HG02884 (cell line): Measurements from ENCODE around the gene FAM227B.
"Not testable (repeated sequence)": the region's sequence is repeated elsewhere in the genome, so short reads cannot be mapped to it uniquely, and the experiment has no call there.

Source experiments
- ATAC-seq: cut with Tn5 transposase; IDR thresholded peaks from one replicate; pipeline ENCODE4 v1.9.1; 2021; ENCODE audit warnings: mild to moderate bottlenecking, moderate library complexity; ENCODE audit not compliant: unreplicated experiment

Gene FAM227B

GRCh38 chr15:49619226-49619625 is 1.4 kb downstream of the FAM227B start:
- no peak for ATAC-seq

DNA sequence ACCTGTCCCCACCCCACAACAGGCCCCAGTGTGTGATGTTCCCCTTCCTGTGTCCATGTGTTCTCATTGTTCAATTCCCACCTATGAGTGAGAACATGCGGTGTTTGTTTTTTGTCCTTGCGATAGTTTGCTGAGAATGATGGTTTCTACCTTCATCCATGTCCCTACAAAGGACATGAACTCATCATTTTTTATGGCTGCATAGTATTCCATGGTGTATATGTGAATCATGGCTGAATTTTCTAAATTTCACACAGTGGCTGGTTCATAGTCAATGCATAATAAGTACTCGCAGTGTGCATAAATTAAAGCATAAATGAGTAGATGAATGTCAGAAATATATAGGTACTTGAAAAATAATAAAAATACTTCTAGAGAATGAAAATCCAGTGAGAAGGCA is 8.4 kb downstream of the FAM227B start:
- ATAC-seq, result not testable (repeated sequence)

GRCh38 chr15:49610157-49610918 is 10.3 kb downstream of the FAM227B start:
- ATAC-seq, result no peak

DNA sequence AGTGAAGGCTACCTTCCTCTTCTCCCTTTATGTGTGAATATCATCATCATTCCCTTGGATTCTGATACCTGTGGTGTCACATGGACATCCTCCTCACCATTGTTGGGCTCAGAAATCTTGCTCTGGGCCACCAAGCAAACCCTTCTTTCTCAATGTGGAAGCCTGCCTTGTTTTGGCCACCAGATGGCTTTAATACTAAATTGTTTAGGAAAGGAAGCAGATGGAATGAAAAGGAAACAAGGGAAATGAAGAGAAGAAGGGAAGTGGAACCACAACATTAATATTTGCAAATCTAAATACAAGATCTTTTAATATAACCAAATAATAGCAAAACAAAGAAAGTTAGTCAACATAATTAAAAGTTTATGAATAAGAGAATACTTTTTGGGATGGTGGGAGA is 14.0 kb downstream of the FAM227B start:
- ATAC-seq, result no peak

- no peak for ATAC-seq
Observed at GRCh38 chr15:49605588-49605987, 15.0 kb downstream of the FAM227B start.

GRCh38 chr15:49604625-49605409 is 15.8 kb downstream of the FAM227B start:
- no peak for ATAC-seq

- ATAC-seq, result not testable (repeated sequence)
Observed at GRCh38 chr15:49592829-49593316, 27.7 kb downstream of the FAM227B start.

- ATAC-seq, result peak; percentile 62
Observed at GRCh38 chr15:49589030-49589429, 31.6 kb downstream of the FAM227B start.

DNA sequence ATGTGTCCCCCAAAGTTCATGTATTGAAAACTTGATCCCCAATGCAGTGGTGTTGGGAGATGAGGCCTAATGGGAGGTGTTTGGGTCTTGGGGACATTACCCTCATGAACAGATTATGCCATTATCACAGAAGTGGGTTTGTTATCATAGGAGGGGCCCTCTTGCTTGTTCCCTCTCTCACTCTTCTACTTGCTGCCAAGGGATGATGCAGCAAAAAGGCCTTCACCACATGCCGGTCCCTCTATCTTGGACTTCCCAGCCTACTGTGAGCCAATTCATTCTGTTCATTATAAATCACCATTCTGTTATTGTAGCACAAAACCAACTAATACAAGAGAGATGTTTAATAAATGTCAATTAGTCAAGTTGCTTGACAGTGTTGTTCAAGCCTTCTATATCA is 47.2 kb downstream of the FAM227B start:
- ATAC-seq, result no peak

- no peak for ATAC-seq
Observed at GRCh38 chr15:49570672-49571071, 49.9 kb downstream of the FAM227B start.

- no peak for ATAC-seq
Observed at GRCh38 chr15:49570174-49570573, 50.4 kb downstream of the FAM227B start.

DNA sequence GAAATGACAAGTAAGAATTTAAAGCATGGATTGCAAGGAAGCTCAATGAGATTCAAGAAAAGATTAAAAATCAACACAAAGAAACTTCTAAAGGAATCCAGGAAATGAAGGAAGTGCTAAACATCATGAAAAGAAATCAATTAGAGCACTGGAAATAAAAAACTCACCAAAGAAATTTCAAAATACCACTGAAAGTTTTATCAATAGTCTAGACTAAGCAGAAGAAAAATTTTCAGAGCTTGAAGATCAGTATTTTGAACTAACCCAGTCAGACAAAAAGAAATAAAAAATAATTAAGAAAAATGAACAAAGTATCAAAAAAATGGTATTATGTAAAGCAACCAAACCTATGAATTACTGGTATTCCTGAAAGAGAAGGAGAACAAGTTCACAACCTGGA is 60.6 kb downstream of the FAM227B start:
- ATAC-seq, result no peak

GRCh38 chr15:49558929-49559328 is 61.7 kb downstream of the FAM227B start:
- ATAC-seq, result no peak

- ATAC-seq, result no peak
Observed at GRCh38 chr15:49556437-49556836, 64.2 kb downstream of the FAM227B start.

GRCh38 chr15:49550342-49550741 is 70.3 kb downstream of the FAM227B start:
- not testable (repeated sequence) for ATAC-seq

- ATAC-seq, result no peak
Observed at GRCh38 chr15:49538520-49538919, 82.1 kb downstream of the FAM227B start.

DNA sequence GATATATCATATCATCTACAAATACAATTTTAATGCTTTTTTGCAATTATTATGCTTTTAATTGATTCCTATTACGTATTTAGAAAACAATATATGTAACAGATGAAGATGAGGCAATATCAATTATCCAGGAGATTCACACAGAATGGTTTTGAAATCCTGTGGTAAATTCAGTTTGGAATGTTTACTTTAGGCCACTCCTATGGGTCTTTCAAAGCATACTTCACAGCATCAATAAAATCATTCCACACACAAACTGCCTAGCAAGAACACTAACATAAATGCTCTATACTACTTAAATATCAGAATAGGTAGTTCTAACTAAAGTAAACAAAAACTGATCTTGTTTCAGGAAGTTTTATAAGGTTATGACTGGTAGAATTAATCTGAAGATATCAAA is 90.5 kb downstream of the FAM227B start:
- no peak for ATAC-seq

GRCh38 chr15:49528289-49528688 is 92.3 kb downstream of the FAM227B start:
- no peak for ATAC-seq

- no peak for ATAC-seq
Observed at GRCh38 chr15:49521802-49522201, 98.8 kb downstream of the FAM227B start.

GRCh38 chr15:49512739-49513138 is 107.9 kb downstream of the FAM227B start:
- not testable (repeated sequence) for ATAC-seq

GRCh38 chr15:49507261-49507660 is 113.4 kb downstream of the FAM227B start:
- no peak for ATAC-seq

- ATAC-seq, result no peak
Observed at GRCh38 chr15:49506341-49506740, 114.3 kb downstream of the FAM227B start.
